HL-60 (cell line): Measurements from ENCODE around the gene ADAMTSL4.

Source experiments
- DNase-seq, 2 experiments: peaks; one replicate each; pipeline ENCODE4 v3.0.0-alpha.2; 2010 to 2020; ENCODE audit warnings: low read depth in 1 of 2, low spot score in 1 of 2
- H3K27ac ChIP-seq: fragments of 250-450 bp; sonication (Bioruptor Pico); replicated peaks from 2 replicates; pipeline ENCODE4 v1.5.1; 2020; ENCODE audit warnings: mild to moderate bottlenecking, moderate library complexity
- H3K27me3 ChIP-seq: fragments of 250-450 bp; sonication (Bioruptor Pico); 2 replicates; pipeline ENCODE4 v1.5.1; 2021; ENCODE audit warnings: mild to moderate bottlenecking, moderate library complexity; ENCODE audit not compliant: insufficient read depth, poor library complexity, severe bottlenecking
- H3K4me3 ChIP-seq: replicated peaks from 2 replicates; pipeline ENCODE4 v1.5.1; 2011; ENCODE audit warnings: mild to moderate bottlenecking, control low read depth, low read length; ENCODE audit not compliant: insufficient read depth
- GABPA ChIP-seq: IDR thresholded peaks from 2 replicates; pipeline ENCODE4 v1.6.1; 2012; ENCODE audit warnings: low read depth
- POLR2AphosphoS5 ChIP-seq: IDR thresholded peaks from 2 replicates; pipeline ENCODE4 v1.6.1; 2012; ENCODE audit warnings: low read depth
- SPI1 ChIP-seq: IDR thresholded peaks from 2 replicates; pipeline ENCODE4 v1.6.1; 2012; ENCODE audit warnings: low read depth, mild to moderate bottlenecking, borderline replicate concordance
- TF ChIP-seq, protein P1 (sequence below): IDR thresholded peaks from 2 replicates; pipeline ENCODE4 v1.6.1; 2012; ENCODE audit warnings: low read depth; ENCODE audit not compliant: insufficient replicate concordance
- TF ChIP-seq, protein P2 (sequence below): IDR thresholded peaks from one replicate; pipeline ENCODE4 v1.5.1; 2011; ENCODE audit warnings: low read length, control low read depth, inconsistent platforms; ENCODE audit not compliant: insufficient read depth

ADAMTSL4 gene

DNA sequence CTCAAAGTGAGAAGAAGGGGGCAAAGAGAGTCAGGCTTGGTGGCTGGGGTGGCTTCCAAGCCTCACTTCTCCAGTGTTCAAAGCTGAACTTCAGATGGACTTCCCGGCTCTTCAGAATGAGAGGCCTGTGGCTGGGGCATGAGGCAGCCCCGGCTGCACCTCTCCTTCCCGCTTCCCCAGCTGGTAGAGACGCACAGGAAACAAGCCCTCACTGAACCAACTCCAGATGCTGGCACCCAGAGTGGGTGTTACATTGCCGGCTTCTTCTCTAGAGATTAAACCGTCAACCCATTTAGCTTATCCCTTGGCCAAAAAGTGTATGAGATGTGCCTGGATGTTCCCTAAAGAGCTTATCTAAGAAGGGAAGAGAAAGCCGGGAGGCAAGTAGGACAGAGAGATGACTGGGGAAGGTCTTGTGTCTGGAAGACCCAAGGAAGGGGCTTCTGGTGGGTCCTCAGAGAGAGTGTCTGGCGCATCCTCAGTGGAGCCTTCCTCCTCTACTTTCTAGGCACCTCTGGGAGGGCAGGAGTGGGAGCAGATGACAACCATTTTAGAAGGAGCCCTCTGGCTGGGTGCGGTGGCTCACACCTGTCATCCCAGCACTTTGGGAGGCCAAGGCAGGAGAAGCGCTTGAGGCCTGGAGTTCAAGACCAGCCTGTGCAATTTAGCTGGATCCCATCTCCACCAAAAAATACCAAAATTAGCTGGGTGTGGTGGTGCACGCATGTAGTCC is 2.0 kb downstream of the ADAMTSL4 start:
- Histone ChIP-seq H3K27me3 (no peaks in the 10 kb centered on the region), H3K4me3 (no peak overlapping the region), H3K27ac (no peak overlapping the region)
- DNase-seq: peak in 1 of 2 experiments; percentile 70
- TF ChIP-seq SPI1 (no peak), POLR2AphosphoS5 (no peak), GABPA (no peak)
- TF ChIP-seq, protein P1, sequence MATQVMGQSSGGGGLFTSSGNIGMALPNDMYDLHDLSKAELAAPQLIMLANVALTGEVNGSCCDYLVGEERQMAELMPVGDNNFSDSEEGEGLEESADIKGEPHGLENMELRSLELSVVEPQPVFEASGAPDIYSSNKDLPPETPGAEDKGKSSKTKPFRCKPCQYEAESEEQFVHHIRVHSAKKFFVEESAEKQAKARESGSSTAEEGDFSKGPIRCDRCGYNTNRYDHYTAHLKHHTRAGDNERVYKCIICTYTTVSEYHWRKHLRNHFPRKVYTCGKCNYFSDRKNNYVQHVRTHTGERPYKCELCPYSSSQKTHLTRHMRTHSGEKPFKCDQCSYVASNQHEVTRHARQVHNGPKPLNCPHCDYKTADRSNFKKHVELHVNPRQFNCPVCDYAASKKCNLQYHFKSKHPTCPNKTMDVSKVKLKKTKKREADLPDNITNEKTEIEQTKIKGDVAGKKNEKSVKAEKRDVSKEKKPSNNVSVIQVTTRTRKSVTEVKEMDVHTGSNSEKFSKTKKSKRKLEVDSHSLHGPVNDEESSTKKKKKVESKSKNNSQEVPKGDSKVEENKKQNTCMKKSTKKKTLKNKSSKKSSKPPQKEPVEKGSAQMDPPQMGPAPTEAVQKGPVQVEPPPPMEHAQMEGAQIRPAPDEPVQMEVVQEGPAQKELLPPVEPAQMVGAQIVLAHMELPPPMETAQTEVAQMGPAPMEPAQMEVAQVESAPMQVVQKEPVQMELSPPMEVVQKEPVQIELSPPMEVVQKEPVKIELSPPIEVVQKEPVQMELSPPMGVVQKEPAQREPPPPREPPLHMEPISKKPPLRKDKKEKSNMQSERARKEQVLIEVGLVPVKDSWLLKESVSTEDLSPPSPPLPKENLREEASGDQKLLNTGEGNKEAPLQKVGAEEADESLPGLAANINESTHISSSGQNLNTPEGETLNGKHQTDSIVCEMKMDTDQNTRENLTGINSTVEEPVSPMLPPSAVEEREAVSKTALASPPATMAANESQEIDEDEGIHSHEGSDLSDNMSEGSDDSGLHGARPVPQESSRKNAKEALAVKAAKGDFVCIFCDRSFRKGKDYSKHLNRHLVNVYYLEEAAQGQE: no peak
- TF ChIP-seq, protein P2, sequence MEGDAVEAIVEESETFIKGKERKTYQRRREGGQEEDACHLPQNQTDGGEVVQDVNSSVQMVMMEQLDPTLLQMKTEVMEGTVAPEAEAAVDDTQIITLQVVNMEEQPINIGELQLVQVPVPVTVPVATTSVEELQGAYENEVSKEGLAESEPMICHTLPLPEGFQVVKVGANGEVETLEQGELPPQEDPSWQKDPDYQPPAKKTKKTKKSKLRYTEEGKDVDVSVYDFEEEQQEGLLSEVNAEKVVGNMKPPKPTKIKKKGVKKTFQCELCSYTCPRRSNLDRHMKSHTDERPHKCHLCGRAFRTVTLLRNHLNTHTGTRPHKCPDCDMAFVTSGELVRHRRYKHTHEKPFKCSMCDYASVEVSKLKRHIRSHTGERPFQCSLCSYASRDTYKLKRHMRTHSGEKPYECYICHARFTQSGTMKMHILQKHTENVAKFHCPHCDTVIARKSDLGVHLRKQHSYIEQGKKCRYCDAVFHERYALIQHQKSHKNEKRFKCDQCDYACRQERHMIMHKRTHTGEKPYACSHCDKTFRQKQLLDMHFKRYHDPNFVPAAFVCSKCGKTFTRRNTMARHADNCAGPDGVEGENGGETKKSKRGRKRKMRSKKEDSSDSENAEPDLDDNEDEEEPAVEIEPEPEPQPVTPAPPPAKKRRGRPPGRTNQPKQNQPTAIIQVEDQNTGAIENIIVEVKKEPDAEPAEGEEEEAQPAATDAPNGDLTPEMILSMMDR: no peak

DNA sequence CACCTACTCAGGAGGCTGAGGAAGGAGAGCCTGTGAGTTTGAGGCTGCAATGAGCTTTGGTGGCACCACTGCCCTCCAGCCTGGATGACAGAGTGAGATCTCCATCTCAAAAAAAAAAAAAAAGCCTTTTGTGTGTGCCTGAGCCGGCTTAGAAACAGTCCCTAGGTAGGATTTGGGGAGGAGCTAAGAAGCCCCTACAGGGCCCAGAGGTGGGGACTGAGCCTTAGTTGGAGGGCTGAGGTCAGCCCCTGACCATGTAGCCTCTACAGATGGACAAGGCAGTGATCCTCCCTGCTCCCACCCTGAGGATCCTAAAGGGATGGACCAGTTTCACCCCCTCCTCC is 2.5 kb downstream of the ADAMTSL4 start:
- no peak overlapping the region for H3K4me3 ChIP-seq
- no peaks in the 10 kb centered on the region for H3K27me3 ChIP-seq
- DNase-seq: no peak
- TF ChIP-seq, protein P1: no peak
- TF ChIP-seq SPI1 (no peak), GABPA (no peak), POLR2AphosphoS5 (no peak)
- TF ChIP-seq, protein P2: no peak
- 0 out of 2 replicates have a peak overlapping the region, but pooled peaks have one; percentile 9 for H3K27ac ChIP-seq

DNA sequence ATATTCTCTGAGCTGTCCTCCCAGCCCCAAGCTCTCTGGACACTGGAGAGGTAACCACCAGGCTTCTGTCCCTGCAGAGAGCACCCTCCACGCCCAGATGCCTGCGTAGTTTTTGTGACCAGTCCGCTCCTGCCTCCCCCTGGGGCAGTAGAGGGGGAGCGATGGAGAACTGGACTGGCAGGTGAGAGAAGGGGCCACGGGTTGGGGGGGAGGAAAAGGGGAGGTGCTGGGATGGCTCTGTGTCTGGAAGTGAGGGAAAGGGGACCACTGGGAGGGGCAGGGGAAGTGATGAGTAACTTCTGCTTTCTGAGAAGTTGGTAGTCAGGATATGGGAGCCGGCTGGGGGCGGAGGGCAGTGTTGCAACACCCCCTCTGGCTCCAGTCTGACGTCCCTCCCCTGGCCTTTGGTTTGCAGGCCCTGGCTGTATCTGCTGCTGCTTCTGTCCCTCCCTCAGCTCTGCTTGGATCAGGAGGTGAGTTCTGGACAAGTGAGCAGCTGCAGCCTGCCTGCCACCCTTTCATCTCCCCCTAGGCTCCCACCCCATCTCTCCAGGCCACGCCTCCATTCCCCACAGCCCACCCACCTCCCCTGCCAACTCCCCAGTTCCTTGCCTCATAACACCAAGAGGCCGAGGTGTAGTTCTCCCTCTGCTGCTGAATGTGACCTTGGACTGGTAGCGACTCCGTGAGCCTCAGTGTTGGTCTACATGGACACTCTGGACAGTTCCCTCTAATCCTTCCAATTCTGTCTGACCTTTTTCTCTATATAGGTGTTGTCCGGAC is 3.1 kb downstream of the ADAMTSL4 start:
- no peaks in the 10 kb centered on the region for H3K27me3 ChIP-seq
- TF ChIP-seq POLR2AphosphoS5: peak; percentile 38; the same call in 1 of the 2 replicates
- TF ChIP-seq SPI1: peak; percentile 87; the same call in 1 of the 2 replicates
- TF ChIP-seq, protein P2: no peak
- peak; percentile 89 to 94 for DNase-seq
- H3K4me3 ChIP-seq: 0 out of 2 replicates have a peak overlapping the region, but pooled peaks have one; percentile 2
- H3K27ac ChIP-seq: peak overlapping the region; percentile 63
